Measurements from ENCODE around the gene C9orf85.

The C9orf85 gene

DNA sequence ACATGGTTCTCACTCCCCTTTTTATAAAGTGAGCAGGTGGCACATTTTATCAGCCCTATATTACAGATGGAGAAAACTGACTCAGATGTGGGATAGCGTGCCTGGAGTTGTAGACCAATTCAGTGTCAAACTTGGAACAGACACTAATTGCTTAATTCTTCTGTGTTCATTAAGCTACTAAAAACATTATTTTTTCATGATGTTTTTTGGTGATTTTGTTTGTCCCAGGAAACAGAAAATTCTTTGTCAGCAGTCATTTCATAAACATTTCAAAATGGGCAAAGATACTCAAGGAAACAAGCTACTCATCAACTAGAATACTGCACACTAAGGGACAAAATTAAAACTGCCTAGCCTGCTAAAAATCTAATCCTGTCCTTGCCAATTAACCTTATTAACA is 2.6 kb upstream of the C9orf85 start:
- DNase-seq, result no peak

DNA sequence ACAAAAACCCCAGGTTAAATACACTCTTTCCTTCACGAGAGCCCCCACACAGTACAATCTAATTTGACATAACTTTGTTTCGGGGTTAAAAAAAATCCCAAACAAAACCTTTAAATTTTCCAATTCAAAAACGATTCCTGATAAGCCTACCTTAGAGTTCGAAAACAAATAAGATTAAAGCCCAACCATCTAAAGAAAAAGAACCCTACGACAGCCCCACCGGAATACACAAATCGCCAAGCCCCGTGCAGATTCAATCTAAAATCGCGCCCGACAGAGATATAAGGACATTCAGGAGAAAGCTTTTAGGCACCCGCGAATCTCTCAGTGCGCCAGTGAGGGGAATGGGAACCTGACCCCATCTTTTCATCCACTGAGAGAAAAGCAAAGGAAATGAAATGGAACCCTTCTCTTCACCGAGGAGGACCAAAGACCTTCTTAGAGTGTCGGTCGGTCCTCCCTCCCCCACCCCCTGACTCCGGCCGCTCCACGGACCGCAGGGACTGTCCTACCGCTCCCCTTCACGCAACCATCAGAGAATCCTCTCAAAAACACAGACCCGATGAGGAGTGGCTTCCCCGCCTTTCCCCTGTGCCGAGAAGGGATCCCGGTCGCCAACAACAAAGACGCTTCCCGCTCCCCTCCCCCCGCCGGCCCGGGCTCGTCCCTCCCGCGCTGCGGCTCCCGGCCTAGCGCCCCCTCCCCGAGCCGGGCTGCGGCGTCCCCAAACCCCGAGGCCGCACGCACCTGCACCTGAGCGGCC is 1.4 kb upstream of the C9orf85 start:
- peak in 1 of 2 experiments; percentile 67 for DNase-seq

DNA sequence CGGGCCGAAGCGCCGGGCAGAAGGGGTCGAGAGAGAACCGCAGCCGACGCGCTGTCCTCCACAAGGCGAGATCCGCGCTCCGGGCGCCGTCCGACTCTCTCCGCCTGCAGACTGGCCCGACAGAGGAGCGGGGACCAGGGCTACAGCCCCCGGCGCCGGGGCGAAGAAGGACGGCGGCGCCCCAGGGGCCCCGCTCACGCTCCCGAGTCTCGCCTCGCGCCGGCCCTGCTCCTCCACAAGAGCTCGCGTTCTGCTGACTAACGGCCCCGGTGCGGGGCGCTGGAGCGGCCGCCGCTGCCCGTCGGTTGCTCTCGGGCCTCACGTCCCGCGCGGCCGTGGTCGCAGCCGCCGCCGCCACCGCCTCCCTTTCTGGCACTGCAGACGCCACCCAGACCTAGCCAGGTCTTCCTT is 784 bp upstream of the C9orf85 start:
- DNase-seq, result peak in 1 of 2 experiments; percentile 68

DNA sequence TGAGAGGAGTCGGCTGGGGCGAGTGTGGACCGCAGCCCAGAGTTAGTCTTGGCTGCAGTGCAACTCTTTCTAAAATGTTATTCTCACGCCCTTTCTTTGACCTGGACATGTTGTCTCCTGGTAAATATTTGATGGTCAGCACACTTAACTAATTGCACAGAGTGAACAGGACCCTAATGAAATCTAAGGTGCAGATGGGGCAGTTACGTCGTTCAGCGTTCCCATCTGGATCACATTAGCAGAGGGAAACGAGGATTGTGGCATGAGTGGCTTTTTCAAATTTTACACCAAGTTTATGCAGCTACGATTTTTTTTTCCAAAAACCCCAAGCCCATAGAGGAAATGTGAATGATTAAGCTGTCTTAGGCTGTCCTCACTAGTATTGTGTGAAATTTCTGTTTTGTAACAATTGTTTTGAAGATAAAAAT is 483 bp downstream of the C9orf85 start:
- no peak for DNase-seq

DNA sequence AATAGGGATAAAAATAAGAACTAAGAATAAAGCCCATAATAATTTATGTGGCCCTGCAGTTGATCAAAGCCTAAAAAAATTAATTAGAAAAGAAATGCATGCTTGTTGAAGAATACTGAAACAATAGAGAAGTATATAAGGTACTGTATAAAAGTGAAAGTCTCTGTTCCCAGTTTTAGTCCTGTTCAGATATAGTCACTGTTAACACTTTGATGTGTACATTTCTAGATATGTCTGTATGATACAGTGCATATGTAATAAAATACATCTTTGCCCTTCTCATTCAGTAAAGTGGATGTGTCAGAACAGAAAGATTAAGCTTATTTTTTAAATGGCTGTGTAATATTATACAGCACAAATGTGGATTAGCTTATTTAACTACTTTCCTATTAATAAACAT is 4.1 kb downstream of the C9orf85 start:
- no peak for DNase-seq

DNA sequence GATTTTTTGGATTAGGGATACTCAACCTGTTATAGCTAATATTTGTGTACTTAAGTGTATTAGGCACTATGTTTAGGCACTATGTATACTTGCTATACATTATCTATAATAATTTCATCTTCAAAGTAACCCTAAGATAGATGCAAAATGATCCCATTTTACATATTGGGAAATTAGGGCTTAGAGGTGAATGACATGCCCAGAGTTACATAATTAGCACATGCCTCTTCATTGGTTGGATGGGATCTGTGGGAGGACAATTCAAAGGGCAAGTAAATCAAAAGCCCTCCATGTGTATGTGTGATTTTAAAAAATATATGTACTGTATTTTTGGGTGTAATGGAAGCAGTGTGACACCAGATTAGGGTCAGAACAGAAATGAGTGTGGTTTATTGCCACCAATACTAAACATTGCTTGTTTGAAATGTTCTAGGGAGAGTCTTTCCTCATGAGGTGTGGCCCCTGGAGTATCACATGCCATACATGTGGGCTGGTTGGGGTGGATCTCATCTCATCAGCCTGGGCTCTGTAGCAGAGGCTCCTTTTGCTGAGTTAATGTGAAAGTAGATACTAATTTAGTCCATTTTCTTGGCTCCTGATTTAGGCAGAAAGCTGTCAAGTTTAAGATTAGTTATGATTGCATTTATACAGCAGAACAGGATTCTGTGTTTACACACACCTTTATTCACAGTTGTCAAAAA is 5.5 kb downstream of the C9orf85 start:
- no peak for DNase-seq

DNA sequence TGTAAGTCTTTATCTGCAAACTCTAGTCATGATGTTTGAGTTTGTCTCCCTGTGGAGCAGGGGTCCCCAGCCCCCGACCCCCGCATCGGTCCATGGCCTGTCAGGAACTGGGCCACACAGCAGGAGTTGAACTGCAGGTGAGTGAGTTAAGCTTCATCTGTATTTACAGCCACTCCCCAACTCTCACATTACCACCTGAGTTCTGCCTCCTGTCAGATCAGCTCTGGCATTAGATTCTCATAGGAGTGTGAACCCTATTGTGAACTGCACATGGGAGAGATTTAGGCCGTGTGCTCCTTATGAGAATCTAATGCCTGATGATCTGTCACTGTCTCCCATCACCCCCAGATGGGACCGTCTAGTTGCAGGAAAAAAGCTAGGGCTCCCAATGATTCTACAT is 7.0 kb downstream of the C9orf85 start:
- DNase-seq, result no peak

DNA sequence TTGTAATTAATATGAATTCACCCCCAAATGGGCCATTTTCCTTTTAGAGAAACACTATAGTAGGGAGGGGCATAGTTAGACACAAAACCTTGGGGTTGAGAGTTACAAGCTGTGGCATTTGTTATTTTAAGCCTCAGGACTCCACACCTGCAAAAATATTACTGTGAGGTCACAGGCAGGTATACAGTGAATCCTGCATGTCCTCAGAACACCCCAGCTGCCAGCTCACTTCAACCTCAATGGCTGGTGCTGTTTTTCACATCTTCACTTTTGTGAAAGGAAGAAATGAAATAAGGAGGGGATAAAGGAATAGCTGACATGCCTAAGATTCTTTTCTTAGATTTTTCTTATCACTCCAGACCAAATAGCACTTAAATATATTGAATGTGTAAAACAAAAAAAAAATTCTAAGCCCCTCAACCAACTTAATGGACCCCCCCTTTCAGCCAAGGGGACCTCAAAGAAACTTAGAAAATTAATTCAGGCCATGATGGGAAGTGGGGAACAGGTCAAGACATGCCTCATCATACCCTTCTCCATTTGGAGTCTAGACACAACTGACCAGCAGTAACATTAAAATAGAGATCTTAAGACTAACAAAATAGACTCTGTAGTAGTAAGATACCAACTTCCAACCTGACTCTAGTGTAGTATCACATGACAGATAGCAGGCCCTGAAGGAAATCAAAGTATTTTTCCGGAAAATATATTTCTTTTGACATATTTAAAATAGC is 9.2 kb downstream of the C9orf85 start:
- no peak for DNase-seq

DNA sequence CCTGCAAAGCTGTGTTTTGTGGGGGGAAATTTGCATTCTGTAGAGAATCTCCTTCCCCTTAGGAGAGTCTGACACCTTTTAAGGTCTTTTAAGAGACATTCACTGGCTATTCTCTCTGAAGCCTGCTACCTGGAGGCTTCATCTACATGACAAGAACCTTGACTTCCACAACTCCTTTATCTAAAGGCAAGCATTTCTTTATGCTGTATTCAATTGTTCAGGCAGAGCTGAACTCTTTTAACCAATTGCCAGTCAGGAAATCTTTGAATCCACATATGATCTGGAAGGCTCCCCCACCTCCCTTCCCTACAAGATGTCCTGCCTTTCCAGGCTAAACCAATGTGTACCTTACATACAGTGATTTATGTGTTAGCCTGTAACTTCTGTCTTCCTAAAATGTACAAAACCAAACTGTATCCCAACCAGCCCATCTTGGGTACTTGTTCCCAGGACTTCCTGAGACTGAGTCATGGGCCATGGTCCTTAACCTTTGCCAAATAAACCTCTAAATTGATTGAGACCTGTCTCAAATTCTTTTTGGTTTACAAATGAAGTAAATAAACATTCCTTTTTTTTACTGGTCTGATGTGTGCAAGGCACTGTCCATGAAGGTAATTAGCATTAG is 9.9 kb downstream of the C9orf85 start:
- DNase-seq, result no peak

DNA sequence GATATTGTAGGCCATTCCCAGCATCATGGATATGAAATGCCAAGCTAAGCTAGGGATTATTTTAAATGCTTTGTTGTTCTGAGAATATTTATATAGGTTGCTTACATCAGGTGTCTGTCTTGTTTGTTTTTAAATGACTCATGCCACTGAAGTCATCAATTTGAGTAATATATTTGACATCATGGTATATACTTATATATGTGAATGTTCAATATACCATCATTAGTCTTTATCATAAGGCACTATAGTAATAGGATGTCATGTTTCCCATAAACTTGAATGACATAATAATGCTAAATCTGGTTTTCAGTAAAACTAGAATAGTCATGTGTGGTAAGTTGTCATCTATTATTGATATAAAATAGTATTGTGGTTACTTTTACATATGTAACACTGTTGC is 13.1 kb downstream of the C9orf85 start:
- no peak for DNase-seq

DNA sequence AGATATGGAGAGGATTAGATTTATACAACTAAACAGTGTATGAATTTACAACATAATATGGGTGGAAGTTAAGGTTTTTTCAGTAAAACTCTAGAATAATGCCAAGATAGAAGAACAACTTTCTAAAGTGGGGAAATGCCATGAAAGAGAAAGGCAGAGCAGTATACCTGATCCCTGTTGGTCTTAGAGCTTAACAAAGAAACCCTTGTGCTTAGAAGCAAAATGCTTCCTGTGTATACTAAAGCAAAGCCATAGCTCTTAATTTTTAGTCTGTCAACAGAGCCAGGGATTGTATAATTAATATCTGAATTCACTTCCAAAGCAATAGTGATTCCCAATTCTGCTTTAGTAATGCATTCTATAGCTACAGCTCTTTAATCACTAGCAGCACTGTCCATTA is 14.4 kb downstream of the C9orf85 start:
- DNase-seq, result no peak

DNA sequence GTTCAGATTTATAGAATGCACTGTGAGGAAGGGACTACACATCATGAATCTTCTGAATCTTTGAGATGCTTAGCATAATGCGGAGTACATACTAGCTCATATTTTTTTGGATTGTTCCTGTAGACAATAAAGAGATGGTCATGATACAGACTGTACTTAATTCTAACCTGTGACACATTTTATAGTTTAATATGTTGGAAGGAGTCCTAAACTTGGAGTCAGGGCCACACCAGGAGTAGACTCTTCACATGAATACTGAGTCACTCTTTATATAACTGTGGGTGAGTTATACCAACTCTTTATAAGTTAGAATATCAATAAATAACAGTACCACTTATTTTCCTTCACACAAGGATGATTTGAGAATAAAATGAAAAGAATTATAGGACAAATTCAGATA is 16.9 kb downstream of the C9orf85 start:
- no peak for DNase-seq

DNA sequence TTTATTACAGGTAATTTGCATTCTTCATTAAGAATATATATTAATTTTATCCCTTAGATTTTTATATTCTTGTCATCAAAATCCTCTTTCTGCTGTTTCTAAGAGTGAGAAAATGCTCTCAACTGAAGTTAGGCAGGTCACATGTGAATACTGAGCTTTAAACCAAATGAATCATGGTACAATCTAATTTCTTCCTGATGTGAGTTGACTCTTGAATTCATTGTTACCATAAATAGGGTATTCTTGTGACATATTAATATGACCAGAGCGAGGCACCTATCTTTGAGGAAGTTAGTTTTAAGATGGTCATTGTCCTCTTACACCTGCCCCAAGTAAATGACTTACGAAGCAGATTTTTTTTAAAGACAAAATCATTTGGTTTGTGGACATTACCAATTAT is 17.4 kb downstream of the C9orf85 start:
- no peak for DNase-seq

DNA sequence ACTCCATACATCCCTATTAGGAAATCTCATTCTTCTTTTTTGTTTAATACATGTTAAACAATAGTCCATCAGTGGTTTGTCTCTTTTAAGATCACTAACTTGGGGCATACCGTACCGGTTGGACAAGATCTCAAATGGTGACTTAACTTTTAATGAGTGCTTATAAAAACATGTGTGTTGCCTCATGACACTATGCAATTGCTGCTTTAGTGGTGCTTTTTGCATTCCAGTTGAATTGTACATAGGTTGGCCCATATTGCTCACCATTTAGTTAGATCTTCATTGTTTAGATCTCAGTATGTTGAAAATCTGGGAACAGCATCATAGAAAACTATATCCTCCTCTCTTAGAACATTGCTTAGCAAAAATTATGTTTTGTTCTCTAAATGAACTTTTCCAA is 17.8 kb downstream of the C9orf85 start:
- DNase-seq, result no peak

DNA sequence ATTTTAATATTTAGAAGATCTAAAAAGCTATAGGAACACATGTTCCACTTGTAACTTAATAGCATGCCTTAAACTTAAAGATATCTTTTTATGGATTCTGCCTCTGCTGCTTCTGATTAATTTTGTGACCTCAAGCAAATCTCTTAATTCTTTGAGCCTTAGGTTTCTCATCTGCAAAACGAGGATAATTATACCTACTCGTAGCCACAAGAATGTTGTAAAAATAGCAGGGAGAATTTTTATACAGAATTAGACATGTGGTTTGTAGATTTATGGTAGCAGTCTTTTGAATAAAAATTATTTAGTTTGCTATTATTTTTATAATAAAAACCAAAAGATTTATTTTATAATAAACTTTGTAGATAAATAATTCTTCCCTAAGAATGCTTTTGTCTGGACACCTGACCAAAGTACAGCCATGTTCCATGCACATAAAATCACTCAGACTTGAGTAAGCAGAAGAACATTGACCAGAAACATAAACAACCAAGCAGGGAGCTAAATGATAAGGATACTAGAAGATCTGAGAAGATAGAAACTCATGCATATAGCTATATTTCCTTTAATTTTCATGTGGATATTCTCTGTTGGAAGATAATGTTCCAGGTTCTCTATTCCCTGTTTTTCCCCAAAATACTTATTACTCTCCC is 18.5 kb downstream of the C9orf85 start:
- DNase-seq, result no peak

DNA sequence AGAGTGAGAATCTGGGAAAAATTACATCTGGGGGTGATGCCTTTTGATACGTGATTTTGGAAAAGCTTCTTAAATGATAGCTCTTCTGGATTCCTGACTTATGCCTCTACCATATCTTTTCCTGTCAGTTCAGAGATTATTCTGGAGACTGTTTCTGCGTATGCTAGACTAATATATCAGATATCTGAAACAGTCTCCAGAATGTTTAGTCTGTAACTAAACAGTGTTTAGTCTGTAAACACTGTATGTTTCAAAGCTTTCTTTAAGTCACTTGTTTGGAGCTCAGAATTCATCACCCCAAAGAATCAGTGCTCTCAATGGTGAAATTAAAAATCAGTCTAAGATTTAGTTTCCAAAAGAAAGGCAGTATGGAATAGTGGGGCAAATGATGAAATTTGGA is 19.7 kb downstream of the C9orf85 start:
- DNase-seq, result no peak

DNA sequence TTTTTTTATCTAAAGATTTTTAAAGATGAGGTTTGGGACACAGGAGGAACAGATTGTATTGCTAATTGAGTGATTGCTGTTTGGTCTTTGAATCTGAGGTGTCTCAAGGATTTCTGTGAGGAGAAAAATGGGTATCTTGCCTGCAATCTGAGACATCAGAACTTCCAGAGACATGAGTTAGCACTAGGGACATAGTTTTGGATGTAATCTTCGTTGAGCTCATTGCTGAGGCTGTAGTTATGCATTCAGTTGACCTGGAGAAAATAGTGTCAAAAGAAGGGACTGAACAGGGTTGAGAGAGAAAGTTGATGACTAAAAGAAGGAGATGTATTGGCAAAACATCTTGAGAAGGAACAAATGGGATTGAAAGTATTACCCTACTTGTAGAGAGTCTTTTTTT is 24.6 kb downstream of the C9orf85 start:
- DNase-seq, result no peak

DNA sequence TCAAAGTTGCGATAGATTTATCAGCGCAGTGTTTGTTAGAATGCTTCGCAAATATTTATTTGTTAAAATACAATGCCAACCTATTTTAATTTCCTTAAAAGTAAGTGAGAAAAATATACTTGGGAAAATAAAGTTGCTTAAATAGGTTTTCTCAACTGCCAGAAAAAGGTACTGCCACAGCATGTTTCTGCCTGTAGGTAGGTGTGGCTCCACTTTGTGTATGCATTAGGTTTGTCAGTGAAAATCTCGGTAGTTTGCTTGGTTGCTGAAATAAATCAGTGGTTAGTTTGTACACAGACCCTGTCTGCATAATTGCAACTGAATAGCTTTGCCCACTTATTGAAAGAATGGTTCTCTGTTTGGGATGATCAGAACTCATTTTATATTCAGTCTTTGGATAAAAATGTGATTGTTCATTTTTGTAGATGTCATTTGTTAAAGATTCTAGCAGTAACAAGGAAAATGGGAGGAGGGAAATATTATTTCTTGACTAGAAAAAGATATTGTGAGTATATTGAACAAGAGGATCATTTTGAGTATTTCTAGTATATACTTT is 25.7 kb downstream of the C9orf85 start:
- no peak for DNase-seq

DNA sequence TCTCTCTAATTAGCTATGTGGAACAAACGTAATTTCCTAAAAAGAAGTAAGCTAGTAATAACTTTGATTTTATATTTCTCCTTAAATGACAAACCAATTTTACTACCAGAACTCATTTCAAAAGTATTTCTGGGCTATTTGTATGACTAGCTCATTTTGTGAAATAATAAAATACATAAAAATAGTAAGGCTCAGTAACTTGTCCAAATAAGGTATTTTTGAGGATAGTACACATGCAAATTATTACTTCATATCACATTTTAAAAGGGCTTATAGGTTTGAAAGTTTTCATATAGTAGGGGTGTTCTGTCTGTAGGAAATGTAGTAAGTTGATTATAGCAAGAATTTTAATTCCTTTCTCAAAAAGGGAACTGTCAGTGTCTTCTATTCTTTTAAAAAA is 26.5 kb downstream of the C9orf85 start:
- DNase-seq, result no peak

DNA sequence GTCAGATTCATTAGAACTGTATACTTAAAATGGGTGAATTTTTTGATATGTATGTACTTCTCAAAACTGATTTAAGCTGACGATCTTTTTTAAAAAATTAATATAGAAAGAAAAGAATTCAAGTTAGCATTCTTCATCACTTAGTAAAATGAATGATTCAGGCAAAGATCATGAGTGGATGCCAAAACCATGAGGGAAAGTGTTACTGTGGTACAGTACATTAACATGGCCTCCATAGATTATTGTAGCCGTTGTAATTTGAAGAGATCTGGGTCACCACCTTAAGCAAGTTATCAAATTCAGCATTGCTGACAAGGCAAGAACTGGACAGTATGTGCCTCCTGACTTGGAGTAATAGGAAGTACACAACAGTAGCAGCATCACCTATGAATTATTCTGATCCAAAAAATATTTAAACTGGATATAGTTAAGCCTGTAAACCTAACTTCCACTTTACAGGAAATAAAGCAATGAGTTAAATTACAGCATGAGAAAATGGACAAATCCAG is 29.7 kb downstream of the C9orf85 start:
- no peak for DNase-seq

DNA sequence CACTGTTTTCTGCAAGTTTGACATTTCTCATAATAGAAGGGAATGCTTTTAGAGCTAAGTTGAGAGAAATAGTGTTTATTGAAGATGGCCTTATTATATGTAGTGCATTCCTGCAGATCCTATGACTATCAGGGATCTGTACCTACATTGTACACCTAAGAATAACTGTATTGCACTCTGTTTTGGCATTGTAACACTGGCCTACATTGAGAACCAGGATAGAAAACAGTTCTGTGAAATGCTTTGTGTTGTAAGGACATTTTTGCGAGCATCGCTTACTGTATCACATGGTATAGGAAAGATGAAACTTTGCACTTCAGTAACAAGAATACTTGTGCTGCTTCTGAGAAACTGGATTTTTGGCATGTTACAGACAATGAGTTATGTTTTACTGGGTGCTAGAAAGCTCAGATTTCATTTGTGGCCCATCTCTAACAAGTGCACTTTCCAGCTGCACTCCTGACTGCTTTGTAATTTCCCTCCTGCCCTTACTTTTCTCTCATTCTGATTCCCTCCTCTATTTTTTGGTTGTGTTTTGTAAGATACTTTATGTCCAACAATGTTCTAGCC is 30.6 kb downstream of the C9orf85 start:
- no peak for DNase-seq

DNA sequence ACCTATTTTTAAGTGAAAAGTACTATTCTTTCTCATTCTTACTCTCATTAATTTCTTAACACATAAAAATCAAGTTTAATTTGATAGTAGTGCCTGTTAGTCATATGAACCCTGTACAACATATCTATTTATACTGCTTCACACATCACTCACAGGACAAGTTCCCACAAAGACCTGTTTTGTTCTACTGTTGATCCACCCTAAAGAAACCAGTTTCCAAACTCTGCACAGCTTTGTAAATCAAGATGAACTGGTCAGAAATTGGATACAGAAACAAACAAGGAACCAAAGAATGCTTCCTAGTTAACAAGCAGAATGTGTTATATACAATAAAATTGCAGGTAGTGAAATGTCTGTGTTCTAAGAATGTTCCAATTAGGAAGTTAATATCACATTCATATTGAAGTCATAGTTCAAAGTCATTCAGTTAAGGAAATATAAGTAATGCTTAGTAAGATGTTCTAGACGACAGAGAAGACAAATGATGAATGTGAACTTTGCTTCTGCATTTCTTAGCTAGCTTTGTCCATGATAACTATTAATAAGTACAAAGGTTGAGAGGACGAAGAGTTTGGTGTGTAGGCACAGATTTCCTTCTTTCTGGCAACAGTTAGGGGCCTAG is 33.4 kb downstream of the C9orf85 start:
- DNase-seq, result no peak
